Activated CD4-positive, alpha-beta T cell treated with anti-CD3 and anti-CD28 coated beads, Interleukin-2, amount 10 ng/mL, durations not matched to agents 7 days and 5 days (primary cell): ENCODE results near the gene TAOK3. TPM values are rescaled to one million over a fixed set of nuclear protein-coding genes. Genes with fewer than 3 reads are reported as not detected.
A peak's percentile ranks its signal among the peaks of the same experiment; 100 is the strongest.

Source experiments
- CTCF ChIA-PET: fragments of 350-600 bp; sonication (Branson Sonifier 250); formaldehyde crosslinking; loops from one replicate; lab custom pipeline; 2021; ENCODE audit warnings: antibody characterized with exemption; lab: Charles Lee
- POLR2A ChIA-PET: fragments of 350-600 bp; sonication (Branson Sonifier 250); formaldehyde crosslinking; loops from one replicate; lab custom pipeline; 2021; ENCODE audit warnings: antibody characterized with exemption; lab: Charles Lee
- DNase-seq: peaks from one replicate; pipeline ENCODE4 v3.0.0-alpha.2; 2020
- H3K27ac Mint-ChIP-seq: one replicate; pipeline ENCODE4 v1.8.0; 2021; ENCODE audit warnings: mild to moderate bottlenecking, moderate library complexity, mixed read lengths
- H3K27me3 Mint-ChIP-seq: one replicate; pipeline ENCODE4 v1.8.0; 2021; ENCODE audit warnings: mixed read lengths
- H3K36me3 Mint-ChIP-seq: one replicate; pipeline ENCODE4 v1.8.0; 2021; ENCODE audit warnings: low read depth, mixed read lengths
- H3K4me1 Mint-ChIP-seq: one replicate; pipeline ENCODE4 v1.8.0; 2021; ENCODE audit warnings: mixed read lengths
- H3K4me3 Mint-ChIP-seq: one replicate; pipeline ENCODE4 v1.8.0; 2021; ENCODE audit warnings: mild to moderate bottlenecking, moderate library complexity, mixed read lengths
- H3K9me3 Mint-ChIP-seq: one replicate; pipeline ENCODE4 v1.8.0; 2021; ENCODE audit warnings: mixed read lengths
- total RNA-seq, 2 experiments: library from RNA; stranded (reverse); gene quantifications; one replicate each; pipeline ENCODE4 v1.2.3, GENCODE V29; 2021

Gene TAOK3
- total RNA-seq, 2 experiments from 2014 or later, result 52.5 to 63.3 TPM

DNA sequence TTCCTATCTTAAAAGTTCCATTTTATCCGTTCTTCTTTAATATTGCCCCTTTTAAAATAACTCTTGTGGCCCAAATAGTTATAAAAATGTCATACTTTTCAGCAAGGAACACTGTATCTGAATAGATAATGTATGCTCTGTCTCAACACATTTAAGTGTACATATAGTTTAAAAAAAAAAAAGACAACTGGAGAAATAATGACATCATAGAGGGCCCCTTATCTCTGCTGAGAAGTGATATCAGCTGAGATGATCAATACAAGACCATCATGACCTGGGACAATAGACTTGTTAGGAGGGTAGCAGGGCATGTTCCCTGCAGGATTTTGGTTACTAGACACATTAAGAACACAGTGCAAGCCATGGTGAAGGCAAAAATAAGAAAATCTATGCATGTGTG is 159.3 kb downstream of the TAOK3 start:
- ChIA-PET POLR2A (no interaction called here), CTCF (no interaction called here)
- Mint-ChIP-seq H3K4me1 (no peaks in the 10 kb centered on the region), H3K27ac (no peak overlapping the region), H3K36me3 (peaks cover 31% of the 10 kb centered on the region), H3K9me3 (no peaks in the 10 kb centered on the region), H3K4me3 (no peak overlapping the region), H3K27me3 (no peaks in the 10 kb centered on the region)
- no peak for DNase-seq

DNA sequence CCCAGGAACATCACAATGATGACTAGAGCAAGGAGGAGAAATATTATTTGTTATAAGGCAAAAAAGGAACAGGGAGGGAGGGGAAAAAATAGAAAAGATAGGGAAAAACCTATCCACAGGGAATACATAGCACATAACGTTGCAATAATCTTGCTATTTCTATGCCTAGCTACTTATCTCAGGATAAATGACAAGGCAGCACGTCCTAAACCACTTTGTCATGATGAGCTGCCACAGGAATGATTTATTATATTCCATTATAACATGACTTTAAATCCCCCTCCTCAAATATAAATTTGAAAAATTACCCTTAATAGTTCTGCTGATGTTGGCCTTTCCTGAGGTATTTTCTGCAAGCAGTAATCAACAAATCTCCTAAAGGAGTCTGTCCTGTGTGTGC is 160.1 kb downstream of the TAOK3 start:
- Mint-ChIP-seq H3K27me3 (no peaks in the 10 kb centered on the region), H3K27ac (no peak overlapping the region), H3K36me3 (peaks cover 34% of the 10 kb centered on the region), H3K4me3 (no peak overlapping the region), H3K9me3 (no peaks in the 10 kb centered on the region), H3K4me1 (no peaks in the 10 kb centered on the region)
- DNase-seq, result no peak
- CTCF ChIA-PET, result no interaction called here
- POLR2A ChIA-PET, result no interaction called here

DNA sequence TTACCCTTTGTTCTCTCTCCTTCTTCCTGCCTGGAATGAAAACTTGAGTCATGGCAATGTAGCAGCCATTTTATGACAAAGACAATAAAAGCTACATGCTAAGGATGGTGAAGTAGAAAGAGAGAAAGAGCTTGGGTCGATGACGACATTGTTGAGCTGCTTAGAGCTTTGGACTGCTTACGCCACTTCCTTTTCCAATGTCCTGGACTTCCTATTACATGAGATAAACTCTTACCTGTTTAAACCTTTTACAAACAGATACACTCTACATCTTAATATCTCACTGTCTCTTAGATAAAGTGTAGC is 166.6 kb downstream of the TAOK3 start:
- Mint-ChIP-seq H3K4me3 (no peak overlapping the region), H3K4me1 (peaks cover 8% of the 10 kb centered on the region), H3K27me3 (no peaks in the 10 kb centered on the region), H3K9me3 (no peaks in the 10 kb centered on the region), H3K27ac (peak overlapping the region; percentile 33), H3K36me3 (peaks cover 10% of the 10 kb centered on the region)
- CTCF ChIA-PET, result no interaction called here
- POLR2A ChIA-PET, result no interaction called here
- no peak for DNase-seq

DNA sequence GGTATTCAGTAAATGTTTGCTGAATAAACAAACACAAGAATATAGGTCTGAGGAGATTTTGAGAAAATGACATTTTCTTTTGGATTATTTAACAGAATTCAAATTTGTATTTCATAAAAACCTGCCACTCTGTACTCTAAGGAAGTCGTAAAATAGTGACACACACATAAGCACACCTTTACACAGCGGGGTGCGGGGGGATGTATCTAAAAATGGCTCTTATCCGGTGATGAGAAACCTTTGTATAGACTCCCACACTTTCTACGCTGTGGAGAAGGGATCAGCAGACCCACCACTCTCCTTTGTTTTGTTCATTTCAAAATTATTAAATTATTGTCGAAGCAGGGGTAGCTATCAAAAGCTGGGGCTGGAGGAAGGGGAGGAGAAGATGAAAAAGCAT is 178.7 kb downstream of the TAOK3 start:
- Mint-ChIP-seq H3K4me1 (no peaks in the 10 kb centered on the region), H3K4me3 (no peak overlapping the region), H3K36me3 (peaks cover 25% of the 10 kb centered on the region), H3K27ac (no peak overlapping the region), H3K27me3 (no peaks in the 10 kb centered on the region), H3K9me3 (no peaks in the 10 kb centered on the region)
- POLR2A ChIA-PET, result no interaction called here
- no peak for DNase-seq
- CTCF ChIA-PET, result no interaction called here

DNA sequence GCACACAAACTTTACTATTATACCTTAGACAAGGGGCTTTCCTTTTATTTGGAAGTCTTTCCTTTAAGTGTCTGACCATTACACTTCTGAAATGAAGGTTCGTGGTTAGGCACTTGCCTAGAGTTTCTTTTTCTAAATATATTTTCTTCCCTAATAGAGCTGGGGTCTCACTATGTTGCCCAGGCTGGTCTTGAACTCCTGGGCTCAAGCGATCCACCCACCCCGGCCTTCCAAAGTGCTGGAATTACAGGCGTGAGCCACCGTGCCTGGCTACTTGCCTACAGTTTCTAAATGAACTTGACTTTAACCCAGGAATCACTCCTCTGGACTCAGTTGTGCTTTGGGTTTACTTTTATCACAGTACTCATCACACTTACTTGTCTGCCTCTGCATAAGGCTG is 179.2 kb downstream of the TAOK3 start:
- Mint-ChIP-seq H3K4me1 (no peaks in the 10 kb centered on the region), H3K27ac (no peak overlapping the region), H3K36me3 (peaks cover 26% of the 10 kb centered on the region), H3K4me3 (no peak overlapping the region), H3K9me3 (no peaks in the 10 kb centered on the region), H3K27me3 (no peaks in the 10 kb centered on the region)
- ChIA-PET POLR2A (no interaction called here), CTCF (no interaction called here)
- no peak for DNase-seq

DNA sequence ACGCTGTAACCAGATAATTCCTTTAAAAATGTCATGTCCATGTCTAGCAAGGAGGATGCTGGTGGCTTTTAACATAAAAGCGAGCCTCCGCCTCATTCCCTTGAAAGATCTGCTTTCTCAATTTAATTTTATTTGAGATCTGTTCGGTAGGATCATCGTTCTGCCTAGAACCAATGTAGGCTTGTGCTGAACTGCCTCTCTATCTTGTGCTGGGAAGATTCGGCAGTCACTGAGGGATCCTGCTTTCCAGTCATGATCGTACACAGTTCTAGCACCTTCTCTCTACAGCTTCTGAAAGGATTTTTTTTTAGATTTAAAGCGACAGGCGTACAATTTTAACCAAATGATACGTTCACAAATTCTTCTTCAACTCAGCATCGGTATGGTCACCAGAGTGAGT is 182.4 kb downstream of the TAOK3 start:
- ChIA-PET POLR2A (no interaction called here), CTCF (no interaction called here)
- Mint-ChIP-seq H3K27me3 (no peaks in the 10 kb centered on the region), H3K9me3 (no peaks in the 10 kb centered on the region), H3K36me3 (peaks cover 16% of the 10 kb centered on the region), H3K4me1 (no peaks in the 10 kb centered on the region), H3K4me3 (no peak overlapping the region), H3K27ac (no peak overlapping the region)
- no peak for DNase-seq

DNA sequence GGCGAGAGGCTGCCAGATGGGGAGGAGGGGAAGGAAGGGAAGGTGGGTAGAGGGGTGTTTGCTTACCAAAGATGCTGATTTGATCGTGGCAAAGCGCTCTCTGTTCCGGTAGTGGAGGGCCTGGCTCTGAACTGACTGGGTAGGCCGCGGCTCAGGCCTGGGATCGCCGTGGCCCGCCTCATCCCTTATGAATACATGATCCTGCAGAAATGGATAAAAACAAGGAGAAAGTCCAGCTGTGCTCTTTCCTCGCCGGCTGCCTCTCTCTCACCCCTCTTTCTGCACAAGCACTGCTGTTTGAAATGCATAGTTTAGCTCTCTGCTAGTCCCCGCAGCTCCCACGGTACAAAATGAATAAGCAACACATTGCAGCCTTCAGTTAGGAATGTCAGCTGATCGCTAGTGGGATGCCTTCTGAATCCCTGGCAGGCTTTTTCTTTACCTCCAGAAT is 182.9 kb downstream of the TAOK3 start:
- no peaks in the 10 kb centered on the region for H3K27me3 Mint-ChIP-seq
- H3K4me1 Mint-ChIP-seq, result no peaks in the 10 kb centered on the region
- H3K27ac Mint-ChIP-seq, result no peak overlapping the region
- H3K9me3 Mint-ChIP-seq, result no peaks in the 10 kb centered on the region
- peaks cover 15% of the 10 kb centered on the region for H3K36me3 Mint-ChIP-seq
- H3K4me3 Mint-ChIP-seq, result no peak overlapping the region
- ChIA-PET POLR2A (no interaction called here), CTCF (no interaction called here)
- no peak for DNase-seq

DNA sequence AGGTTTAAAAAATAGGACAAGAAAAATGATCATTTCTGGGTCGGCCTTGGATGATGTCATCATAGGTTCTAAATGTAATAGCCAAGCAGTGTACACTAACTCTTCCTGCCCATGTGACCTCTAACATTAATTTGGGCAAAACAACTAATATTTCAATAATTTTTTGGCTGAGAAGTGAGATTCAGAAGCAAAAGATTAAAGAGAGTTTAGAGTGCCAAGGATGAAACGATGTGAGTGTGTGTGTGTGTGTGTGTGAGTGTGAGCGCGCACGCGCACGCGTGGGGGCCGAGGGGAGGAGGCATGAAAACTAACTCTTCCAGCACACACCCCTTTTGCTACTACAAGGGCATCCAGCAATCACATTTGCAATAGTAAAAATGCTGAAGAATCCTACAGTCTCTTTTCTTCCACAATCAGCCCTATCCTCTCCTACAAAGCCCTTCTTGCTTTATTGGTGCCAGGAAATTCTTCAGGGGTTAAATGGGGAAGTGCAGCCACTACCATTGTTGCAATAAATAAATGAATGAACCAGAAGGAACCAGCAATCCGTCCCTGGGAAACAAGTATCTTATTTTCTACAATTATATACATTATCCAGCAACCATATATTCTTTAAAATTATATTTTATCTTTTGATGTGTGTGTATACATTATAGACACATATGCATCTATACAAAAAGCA is 183.9 kb downstream of the TAOK3 start:
- POLR2A ChIA-PET, result no interaction called here
- Mint-ChIP-seq H3K27ac (no peak overlapping the region), H3K4me3 (no peak overlapping the region), H3K4me1 (no peaks in the 10 kb centered on the region), H3K9me3 (no peaks in the 10 kb centered on the region), H3K36me3 (peaks cover 12% of the 10 kb centered on the region), H3K27me3 (no peaks in the 10 kb centered on the region)
- CTCF ChIA-PET, result no interaction called here
- no peak for DNase-seq

DNA sequence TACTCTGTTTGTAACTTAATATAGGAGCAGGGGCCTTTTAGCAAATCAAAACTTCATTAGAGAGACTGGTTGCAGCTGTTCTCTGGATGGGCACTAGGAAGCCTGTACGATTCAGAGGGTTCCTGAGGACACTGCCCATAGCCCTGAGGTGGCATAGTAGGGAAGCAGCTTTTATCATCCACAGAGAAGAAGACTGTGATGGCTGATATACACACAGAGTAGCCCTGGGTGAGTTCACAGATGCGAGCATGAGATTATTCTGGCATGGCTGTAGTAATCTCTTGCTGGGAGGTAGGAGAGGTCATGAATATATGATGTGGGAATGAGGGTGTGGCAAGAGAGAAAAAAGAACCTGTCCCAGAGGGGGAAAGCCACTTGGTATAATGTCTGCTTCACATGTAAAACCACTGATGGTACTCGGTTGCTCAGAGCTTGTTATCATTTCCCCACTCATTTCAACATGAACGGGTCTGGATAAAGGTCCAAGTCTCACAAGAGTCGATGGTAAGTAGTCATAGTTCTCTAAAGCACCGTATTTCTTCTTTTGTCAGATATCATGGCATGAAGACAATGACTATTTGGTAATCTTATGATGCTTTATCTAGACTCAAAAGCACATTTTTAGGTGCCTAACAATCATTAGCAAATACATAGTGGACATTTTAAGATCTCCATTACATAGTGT is 184.8 kb downstream of the TAOK3 start:
- ChIA-PET CTCF (interaction anchor here (0.7 kb wide), 1 partner anchor 188 kb away, joined by 4 read pairs; the partner anchor contains the start of gene SUDS3), POLR2A (no interaction called here)
- Mint-ChIP-seq H3K27ac (no peak overlapping the region), H3K36me3 (peaks cover 12% of the 10 kb centered on the region), H3K9me3 (no peaks in the 10 kb centered on the region), H3K4me1 (no peaks in the 10 kb centered on the region), H3K27me3 (no peaks in the 10 kb centered on the region), H3K4me3 (no peak overlapping the region)
- no peak for DNase-seq

DNA sequence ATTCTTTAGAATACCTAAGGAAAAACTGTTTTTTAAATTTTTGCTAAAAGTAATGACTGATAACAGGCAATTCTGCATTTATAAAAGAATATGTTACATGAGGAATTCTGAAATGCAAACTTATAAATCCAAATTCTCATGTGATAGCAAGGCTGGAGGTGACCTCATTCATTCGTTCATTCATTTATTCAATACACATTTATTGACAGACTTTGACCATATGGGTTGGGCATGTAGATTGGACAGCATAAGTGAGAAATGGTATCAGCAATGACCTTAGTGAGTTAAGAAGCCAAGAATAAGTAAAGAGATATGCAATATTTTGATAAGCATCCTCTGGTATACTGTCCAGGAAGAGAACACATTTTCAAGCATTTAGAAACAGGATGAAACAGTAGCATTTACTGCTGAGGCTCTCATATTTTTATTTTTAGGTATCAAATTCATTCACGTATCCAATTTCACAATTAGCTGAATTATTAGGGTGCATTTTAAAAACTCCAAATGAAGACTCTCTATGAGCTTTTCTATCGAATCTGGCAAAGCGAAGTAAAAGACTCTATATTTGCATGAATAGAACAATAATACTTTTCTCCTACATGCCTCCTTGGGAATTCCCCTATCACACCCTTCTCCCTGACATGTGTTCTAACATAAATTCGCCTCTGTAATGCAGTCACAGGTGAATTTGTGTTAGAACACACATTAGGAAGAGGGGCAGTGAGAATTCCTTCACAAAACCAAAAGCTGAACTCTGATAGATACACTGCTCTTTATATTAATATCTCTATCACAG is 186.9 kb downstream of the TAOK3 start:
- Mint-ChIP-seq H3K27ac (no peak overlapping the region), H3K4me1 (peaks cover 5% of the 10 kb centered on the region), H3K36me3 (peaks cover 17% of the 10 kb centered on the region), H3K27me3 (no peaks in the 10 kb centered on the region), H3K4me3 (no peak overlapping the region), H3K9me3 (no peaks in the 10 kb centered on the region)
- ChIA-PET CTCF (interaction anchor here (1.2 kb wide), 1 partner anchor 190 kb away, joined by 5 read pairs; the partner anchor contains the start of gene SUDS3), POLR2A (interaction anchor here (0.5 kb wide), 1 partner anchor 12 kb away, joined by 3 read pairs; no protein-coding TSS in a partner anchor)
- no peak for DNase-seq

DNA sequence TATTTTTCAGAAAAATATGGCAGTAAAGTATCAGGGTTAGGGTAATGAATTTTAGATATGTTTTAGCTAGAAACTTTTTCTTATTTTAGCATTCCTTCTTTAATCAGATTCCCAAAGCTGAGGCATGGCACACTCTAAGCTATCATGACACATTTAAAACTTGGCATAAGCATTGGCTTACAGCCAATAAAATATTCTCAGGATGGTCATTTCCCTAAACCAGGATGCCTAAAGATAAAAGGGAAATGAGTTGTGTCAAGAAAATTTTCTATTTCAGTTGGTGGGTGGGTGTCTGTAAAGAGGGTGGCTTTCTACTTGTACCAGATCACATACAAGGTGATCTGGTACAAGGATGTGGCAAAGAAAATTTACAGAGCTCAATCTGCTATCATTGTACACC is 189.0 kb downstream of the TAOK3 start:
- POLR2A ChIA-PET, result no interaction called here
- H3K27me3 Mint-ChIP-seq, result no peaks in the 10 kb centered on the region
- no peak overlapping the region for H3K27ac Mint-ChIP-seq
- CTCF ChIA-PET, result interaction anchor here (0.6 to 4.7 kb wide), 4 partner anchors 8 to 193 kb away, joined by 3 to 34 read pairs (median 3); partner anchors contain the start of gene SUDS3
- no peaks in the 10 kb centered on the region for H3K9me3 Mint-ChIP-seq
- DNase-seq, result no peak
- no peak overlapping the region for H3K4me3 Mint-ChIP-seq
- H3K36me3 Mint-ChIP-seq, result peaks cover 20% of the 10 kb centered on the region
- peaks cover 5% of the 10 kb centered on the region for H3K4me1 Mint-ChIP-seq

DNA sequence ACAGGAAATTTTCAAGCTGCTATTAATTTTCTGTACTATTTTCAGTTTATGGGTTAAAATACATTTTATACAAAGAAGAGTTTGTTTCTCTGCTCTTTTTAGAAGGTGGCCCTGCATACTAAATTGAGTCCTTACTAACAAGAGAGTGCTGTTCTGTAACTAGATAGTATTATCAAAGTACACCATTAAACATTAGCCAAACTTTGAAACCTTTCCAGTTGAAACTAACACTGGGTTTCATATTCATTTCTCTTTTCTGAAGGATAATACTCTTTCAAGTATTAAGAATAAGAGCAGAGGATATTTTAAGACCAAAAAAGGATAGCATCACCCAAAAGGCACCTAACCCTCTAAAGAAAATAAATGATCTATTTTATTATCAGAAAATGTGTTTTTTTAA is 189.6 kb downstream of the TAOK3 start:
- no peak for DNase-seq
- H3K27me3 Mint-ChIP-seq, result no peaks in the 10 kb centered on the region
- H3K36me3 Mint-ChIP-seq, result peaks cover 17% of the 10 kb centered on the region
- H3K27ac Mint-ChIP-seq, result no peak overlapping the region
- no peak overlapping the region for H3K4me3 Mint-ChIP-seq
- CTCF ChIA-PET, result interaction anchor here (1.5 to 4.7 kb wide), 3 partner anchors 21 to 193 kb away, joined by 3 to 34 read pairs (median 9); partner anchors contain the start of gene SUDS3
- POLR2A ChIA-PET, result no interaction called here
- H3K4me1 Mint-ChIP-seq, result peaks cover 5% of the 10 kb centered on the region
- no peaks in the 10 kb centered on the region for H3K9me3 Mint-ChIP-seq
